ENCODE measurements around the gene CHCHD4. TPM values are rescaled to one million over a fixed set of nuclear protein-coding genes. Genes with fewer than 3 reads are reported as not detected.

CHCHD4 gene
- total and polyA plus RNA-seq, 2 of the 8 experiments (the other 6 are each of a cell fraction or from before 2014, with no cell fraction given), result 15.0 to 22.3 TPM

- no peak for TF ChIP-seq CTBP2 (IDR thresholded peaks at IDR 0.05; ENCODE audit: borderline replicate concordance, insufficient read depth, insufficient read length, low read length)
- no peak for TF ChIP-seq NRF1 (IDR thresholded peaks at IDR 0.05; ENCODE audit: low read depth, low read length)
Measured at GRCh38 chr3:14147066-14147435, 22.4 kb upstream of the CHCHD4 start (continued).

Measured in H1 (cell line).